HCT116 (cell line): ENCODE results near the gene PCDHA11. TPM values are rescaled to one million over a fixed set of nuclear protein-coding genes. Genes with fewer than 3 reads are reported as not detected.

ENCODE experiments used
- ATAC-seq: fragments of 200-7000 bp; cut with Tn5 transposase; 2 replicates; pipeline ENCODE4 v1.9.1; 2020; ENCODE audit warnings: mild to moderate bottlenecking, moderate library complexity
- BruUV-seq: library from RNA; stranded (reverse); fragments of 400-500 nt; replicated peaks from 2 replicates; lab custom pipeline; 2021; lab: Mats Ljungman, UMichigan
- CTCF ChIA-PET: fragments of 300-600 bp; sonication (Branson Sonifier 250); formaldehyde crosslinking; loops from one replicate; lab custom pipeline; 2021; ENCODE audit warnings: antibody characterized with exemption; lab: Charles Lee
- POLR2A ChIA-PET: fragments of 300-600, 350-600 bp; sonication (Branson Sonifier 250); formaldehyde crosslinking; loops from one replicate; lab custom pipeline; 2021; ENCODE audit warnings: antibody characterized with exemption; lab: Charles Lee
- RAD21 ChIA-PET, 2 experiments: fragments of 300-600 bp; sonication (Branson Sonifier 250); formaldehyde crosslinking; loops; one replicate each; lab custom pipeline; 2023; ENCODE audit warnings: low total read pairs in 2 of 2; ENCODE audit not compliant: uncharacterized antibody in 2 of 2, unreplicated experiment in 2 of 2, low non-redundant PET in 1 of 2; lab: Charles Lee
- DNase-seq: peaks from one replicate; pipeline ENCODE4 v3.0.0-alpha.2; 2010; ENCODE audit warnings: low read depth, low spot score
- H2AFZ ChIP-seq: fragments of 200-600 bp; shearing (Covaris generic), sonication (generic); 2 replicates; pipeline ENCODE4 v1.6.1; 2017; ENCODE audit warnings: low read depth, mixed run types, mixed read lengths, antibody characterized with exemption, low read length; ENCODE audit not compliant: poor library complexity, severe bottlenecking
- H3K27ac ChIP-seq: 2 replicates; pipeline ENCODE4 v1.5.1; 2012; ENCODE audit warnings: low read depth, low read length
- H3K27me3 ChIP-seq: fragments of 200-600 bp; sonication (generic); 2 replicates; pipeline ENCODE4 v1.6.1; 2016; ENCODE audit warnings: mixed run types, low read length, mixed read lengths; ENCODE audit not compliant: insufficient read depth
- H3K36me3 ChIP-seq, 2 experiments: fragments of 200-500 bp in 1 of 2; fragments of 200-600 bp in 1 of 2; sonication (Bioruptor generic) in 1 of 2; sonication (generic) in 1 of 2; 2 replicates each; pipeline versions ENCODE4 v1.5.1 to v1.6.1; 2014 to 2016; ENCODE audit warnings: low read length in 2 of 2, inconsistent platforms in 1 of 2, mixed read lengths in 1 of 2, mixed run types in 1 of 2; ENCODE audit not compliant: insufficient read depth in 2 of 2, control insufficient read depth in 1 of 2
- H3K4me1 ChIP-seq, 2 experiments: fragments of 200-600 bp in 1 of 2; sonication (generic) in 1 of 2; 2 replicates each; pipeline versions ENCODE4 v1.5.1 to v1.6.1; 2012 to 2017; ENCODE audit warnings: low read length in 2 of 2, inconsistent platforms in 1 of 2, mild to moderate bottlenecking in 1 of 2, mixed read lengths in 1 of 2, mixed run types in 1 of 2, moderate library complexity in 1 of 2; ENCODE audit not compliant: insufficient read depth in 2 of 2, control insufficient read depth in 1 of 2
- H3K4me2 ChIP-seq: fragments of 200-600 bp; sonication (generic); 2 replicates; pipeline ENCODE4 v1.6.1; 2017; ENCODE audit warnings: mixed run types, low read length, mixed read lengths
- H3K4me3 ChIP-seq, 2 experiments: fragments of 200-600 bp in 1 of 2; sonication (generic) in 1 of 2; replicated peaks in 1 of 2; 2 replicates each; pipeline ENCODE4 v1.5.1; 2011 to 2016; ENCODE audit warnings: low read length in 2 of 2, control low read depth in 1 of 2, low read depth in 1 of 2, mild to moderate bottlenecking in 1 of 2, mixed read lengths in 1 of 2, mixed run types in 1 of 2
- H3K79me2 ChIP-seq: fragments of 200-600 bp; sonication (generic); 2 replicates; pipeline ENCODE4 v1.6.1; 2017; ENCODE audit warnings: mild to moderate bottlenecking, mixed run types, low read length, moderate library complexity, mixed read lengths; ENCODE audit not compliant: insufficient read depth
- H3K9ac ChIP-seq: fragments of 200-600 bp; sonication (generic); 2 replicates; pipeline ENCODE4 v1.6.1; 2016; ENCODE audit warnings: low read length, mixed read lengths
- H3K9me2 ChIP-seq: fragments of 200-600 bp; sonication (generic), shearing (Covaris generic); 2 replicates; pipeline ENCODE4 v1.6.1; 2017; ENCODE audit warnings: mixed run types, mild to moderate bottlenecking, moderate library complexity; ENCODE audit not compliant: insufficient read depth
- H3K9me3 ChIP-seq, 2 experiments: fragments of 200-500 bp in 1 of 2; fragments of 200-600 bp in 1 of 2; sonication (Bioruptor generic) in 1 of 2; sonication (generic) in 1 of 2; 2 replicates each; pipeline ENCODE4 v1.6.1; 2014 to 2017; ENCODE audit warnings: low read length in 2 of 2, mixed read lengths in 2 of 2, inconsistent platforms in 1 of 2, low read depth in 1 of 2, mild to moderate bottlenecking in 1 of 2, mixed run types in 1 of 2, moderate library complexity in 1 of 2; ENCODE audit not compliant: control insufficient read depth in 1 of 2, insufficient read depth in 1 of 2
- H4K20me1 ChIP-seq: fragments of 200-600 bp; sonication (generic), shearing (Covaris generic); 2 replicates; pipeline ENCODE4 v1.6.1; 2017; ENCODE audit warnings: mixed run types, mild to moderate bottlenecking, moderate library complexity; ENCODE audit not compliant: insufficient read depth
- CEBPB ChIP-seq: IDR thresholded peaks from 2 replicates; pipeline ENCODE4 v1.6.1; 2012; ENCODE audit warnings: low read depth
- EZH2 ChIP-seq: fragments of 200-600 bp; sonication (generic); IDR thresholded peaks from 2 replicates; pipeline ENCODE4 v1.6.1; 2017; ENCODE audit warnings: antibody characterized with exemption, mixed run types
- EZH2phosphoT487 ChIP-seq: fragments of 200-600 bp; IDR thresholded peaks from 2 replicates; pipeline ENCODE4 v1.6.1; 2018; ENCODE audit warnings: antibody characterized with exemption, borderline replicate concordance
- FOSL1 ChIP-seq: IDR thresholded peaks from 2 replicates; pipeline ENCODE4 v1.6.1; 2012; ENCODE audit warnings: low read depth
- POLR2A ChIP-seq: IDR thresholded peaks from 2 replicates; pipeline ENCODE4 v1.7.0; 2011; ENCODE audit warnings: borderline replicate concordance; ENCODE audit not compliant: insufficient read depth, insufficient read length; ENCODE audit errors: extremely low read depth
- POLR2AphosphoS5 ChIP-seq: IDR thresholded peaks from 2 replicates; pipeline ENCODE4 v1.6.1; 2011; ENCODE audit warnings: mild to moderate bottlenecking, low read depth, low read length, moderate library complexity
- SRF ChIP-seq: IDR thresholded peaks from 2 replicates; pipeline ENCODE4 v1.6.1; 2012; ENCODE audit warnings: low read depth
- YY1 ChIP-seq: IDR thresholded peaks from 2 replicates; pipeline ENCODE4 v1.6.1; 2011; ENCODE audit warnings: low read length, low read depth, moderate library complexity, mild to moderate bottlenecking; ENCODE audit not compliant: insufficient replicate concordance; ENCODE audit errors: extremely low read depth
- ZFX ChIP-seq: fragments of 450-650 bp; IDR thresholded peaks from 2 replicates; pipeline ENCODE4 v1.6.1; 2017
- ZNF274 ChIP-seq: fragments of 200-500 bp; sonication (Bioruptor generic); IDR thresholded peaks from 2 replicates; pipeline ENCODE4 v1.6.1; 2014; ENCODE audit warnings: mild to moderate bottlenecking, low read depth, low read length, inconsistent platforms
- intact Hi-C: fragments of 100-400 bp; cut with micrococcal nuclease; formaldehyde crosslinking; loops from 2 replicates; pipeline ENCODE4 v1.10.0; 2022
- total RNA-seq: library from RNA; stranded (reverse); gene quantifications from one replicate; pipeline ENCODE4 v1.2.1, GENCODE V29; 2021; ENCODE audit not compliant: unreplicated experiment
- TF ChIP-seq, protein P1 (sequence below): IDR thresholded peaks from 2 replicates; pipeline ENCODE4 v1.6.1; 2012
- TF ChIP-seq, protein P2 (sequence below), 3 experiments: fragments of 200-600 bp in 1 of 3; sonication (generic) in 1 of 3; IDR thresholded peaks in 2 of 3; conservative IDR thresholded peaks in 1 of 3; 2 replicates each; pipeline ENCODE4 v1.5.1; 2012 to 2017; ENCODE audit warnings: low read depth in 2 of 3, low read length in 2 of 3, antibody characterized with exemption in 1 of 3, borderline replicate concordance in 1 of 3, control low read depth in 1 of 3, mild to moderate bottlenecking in 1 of 3, mixed read lengths in 1 of 3, mixed run types in 1 of 3, moderate library complexity in 1 of 3; ENCODE audit not compliant: insufficient read depth in 1 of 3
- TF ChIP-seq, protein P3 (sequence below): IDR thresholded peaks from 2 replicates; pipeline ENCODE4 v1.6.1; 2012; ENCODE audit warnings: low read depth
- TF ChIP-seq, protein P4 (sequence below): IDR thresholded peaks from 2 replicates; pipeline ENCODE4 v1.6.1; 2011; ENCODE audit warnings: mild to moderate bottlenecking, low read length, moderate library complexity; ENCODE audit not compliant: insufficient replicate concordance; ENCODE audit errors: extremely low read depth
- TF ChIP-seq, protein P5 (sequence below): IDR thresholded peaks from 2 replicates; pipeline ENCODE4 v1.6.1; 2012

The PCDHA11 gene
- total RNA-seq, 1 experiment from 2014 or later: 0.27 TPM

DNA sequence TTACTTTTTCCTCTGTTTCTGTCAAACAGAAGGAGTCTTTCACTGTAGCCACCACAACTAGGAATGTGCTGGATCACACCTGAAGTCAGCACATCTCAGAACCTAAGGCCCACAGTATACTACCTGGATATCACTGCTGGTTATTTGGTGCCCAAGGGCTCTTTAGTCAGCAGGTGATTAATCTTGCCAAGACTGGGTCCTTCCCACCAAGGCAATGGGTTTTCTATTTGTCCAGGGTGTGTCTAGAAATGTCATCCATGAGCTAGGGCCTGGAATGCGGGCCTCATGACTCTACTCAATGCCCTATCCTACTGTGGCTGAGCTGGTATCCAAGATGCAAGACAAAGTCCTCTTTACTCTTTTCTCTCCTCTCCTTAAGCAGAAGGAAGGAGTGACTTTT is 47.6 kb downstream of the PCDHA11 start:
- H3K4me1 ChIP-seq: no peaks in the 10 kb centered on the region
- no peak overlapping the region for H3K9ac ChIP-seq
- ChIA-PET POLR2A (no interaction called here), RAD21 (no interaction called here), CTCF (no interaction called here)
- H4K20me1 ChIP-seq: no peaks in the 10 kb centered on the region
- H3K4me3 ChIP-seq: no peak overlapping the region
- H3K27me3 ChIP-seq: no peaks in the 10 kb centered on the region
- H2AFZ ChIP-seq: no peak overlapping the region
- H3K79me2 ChIP-seq: no peaks in the 10 kb centered on the region
- DNase-seq (no peak), ATAC-seq (no peak)
- no peaks in the 10 kb centered on the region for H3K9me2 ChIP-seq
- no TSS peak for BruUV-seq
- no peak overlapping the region for H3K4me2 ChIP-seq
- no peak for TF ChIP-seq YY1
- TF ChIP-seq, protein P1, sequence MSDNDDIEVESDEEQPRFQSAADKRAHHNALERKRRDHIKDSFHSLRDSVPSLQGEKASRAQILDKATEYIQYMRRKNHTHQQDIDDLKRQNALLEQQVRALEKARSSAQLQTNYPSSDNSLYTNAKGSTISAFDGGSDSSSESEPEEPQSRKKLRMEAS: no peak
- TF ChIP-seq, protein P2, sequence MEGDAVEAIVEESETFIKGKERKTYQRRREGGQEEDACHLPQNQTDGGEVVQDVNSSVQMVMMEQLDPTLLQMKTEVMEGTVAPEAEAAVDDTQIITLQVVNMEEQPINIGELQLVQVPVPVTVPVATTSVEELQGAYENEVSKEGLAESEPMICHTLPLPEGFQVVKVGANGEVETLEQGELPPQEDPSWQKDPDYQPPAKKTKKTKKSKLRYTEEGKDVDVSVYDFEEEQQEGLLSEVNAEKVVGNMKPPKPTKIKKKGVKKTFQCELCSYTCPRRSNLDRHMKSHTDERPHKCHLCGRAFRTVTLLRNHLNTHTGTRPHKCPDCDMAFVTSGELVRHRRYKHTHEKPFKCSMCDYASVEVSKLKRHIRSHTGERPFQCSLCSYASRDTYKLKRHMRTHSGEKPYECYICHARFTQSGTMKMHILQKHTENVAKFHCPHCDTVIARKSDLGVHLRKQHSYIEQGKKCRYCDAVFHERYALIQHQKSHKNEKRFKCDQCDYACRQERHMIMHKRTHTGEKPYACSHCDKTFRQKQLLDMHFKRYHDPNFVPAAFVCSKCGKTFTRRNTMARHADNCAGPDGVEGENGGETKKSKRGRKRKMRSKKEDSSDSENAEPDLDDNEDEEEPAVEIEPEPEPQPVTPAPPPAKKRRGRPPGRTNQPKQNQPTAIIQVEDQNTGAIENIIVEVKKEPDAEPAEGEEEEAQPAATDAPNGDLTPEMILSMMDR (IDR thresholded peaks at IDR 0.05 in 2 of 3, conservative IDR thresholded peaks at IDR 0.05 in 1 of 3; ENCODE audit: borderline replicate concordance in 1 of 3, insufficient read depth in 1 of 3, low read depth in 2 of 3, low read length in 2 of 3): no peak
- no peak for TF ChIP-seq FOSL1
- TF ChIP-seq ZNF274: no peak
- no peak for TF ChIP-seq SRF
- TF ChIP-seq POLR2AphosphoS5: no peak
- no peak for TF ChIP-seq EZH2
- TF ChIP-seq EZH2phosphoT487: no peak
- TF ChIP-seq POLR2A: no peak
- TF ChIP-seq CEBPB: no peak
- no peak for TF ChIP-seq ZFX
- TF ChIP-seq, protein P3, sequence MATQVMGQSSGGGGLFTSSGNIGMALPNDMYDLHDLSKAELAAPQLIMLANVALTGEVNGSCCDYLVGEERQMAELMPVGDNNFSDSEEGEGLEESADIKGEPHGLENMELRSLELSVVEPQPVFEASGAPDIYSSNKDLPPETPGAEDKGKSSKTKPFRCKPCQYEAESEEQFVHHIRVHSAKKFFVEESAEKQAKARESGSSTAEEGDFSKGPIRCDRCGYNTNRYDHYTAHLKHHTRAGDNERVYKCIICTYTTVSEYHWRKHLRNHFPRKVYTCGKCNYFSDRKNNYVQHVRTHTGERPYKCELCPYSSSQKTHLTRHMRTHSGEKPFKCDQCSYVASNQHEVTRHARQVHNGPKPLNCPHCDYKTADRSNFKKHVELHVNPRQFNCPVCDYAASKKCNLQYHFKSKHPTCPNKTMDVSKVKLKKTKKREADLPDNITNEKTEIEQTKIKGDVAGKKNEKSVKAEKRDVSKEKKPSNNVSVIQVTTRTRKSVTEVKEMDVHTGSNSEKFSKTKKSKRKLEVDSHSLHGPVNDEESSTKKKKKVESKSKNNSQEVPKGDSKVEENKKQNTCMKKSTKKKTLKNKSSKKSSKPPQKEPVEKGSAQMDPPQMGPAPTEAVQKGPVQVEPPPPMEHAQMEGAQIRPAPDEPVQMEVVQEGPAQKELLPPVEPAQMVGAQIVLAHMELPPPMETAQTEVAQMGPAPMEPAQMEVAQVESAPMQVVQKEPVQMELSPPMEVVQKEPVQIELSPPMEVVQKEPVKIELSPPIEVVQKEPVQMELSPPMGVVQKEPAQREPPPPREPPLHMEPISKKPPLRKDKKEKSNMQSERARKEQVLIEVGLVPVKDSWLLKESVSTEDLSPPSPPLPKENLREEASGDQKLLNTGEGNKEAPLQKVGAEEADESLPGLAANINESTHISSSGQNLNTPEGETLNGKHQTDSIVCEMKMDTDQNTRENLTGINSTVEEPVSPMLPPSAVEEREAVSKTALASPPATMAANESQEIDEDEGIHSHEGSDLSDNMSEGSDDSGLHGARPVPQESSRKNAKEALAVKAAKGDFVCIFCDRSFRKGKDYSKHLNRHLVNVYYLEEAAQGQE: no peak
- TF ChIP-seq, protein P4, sequence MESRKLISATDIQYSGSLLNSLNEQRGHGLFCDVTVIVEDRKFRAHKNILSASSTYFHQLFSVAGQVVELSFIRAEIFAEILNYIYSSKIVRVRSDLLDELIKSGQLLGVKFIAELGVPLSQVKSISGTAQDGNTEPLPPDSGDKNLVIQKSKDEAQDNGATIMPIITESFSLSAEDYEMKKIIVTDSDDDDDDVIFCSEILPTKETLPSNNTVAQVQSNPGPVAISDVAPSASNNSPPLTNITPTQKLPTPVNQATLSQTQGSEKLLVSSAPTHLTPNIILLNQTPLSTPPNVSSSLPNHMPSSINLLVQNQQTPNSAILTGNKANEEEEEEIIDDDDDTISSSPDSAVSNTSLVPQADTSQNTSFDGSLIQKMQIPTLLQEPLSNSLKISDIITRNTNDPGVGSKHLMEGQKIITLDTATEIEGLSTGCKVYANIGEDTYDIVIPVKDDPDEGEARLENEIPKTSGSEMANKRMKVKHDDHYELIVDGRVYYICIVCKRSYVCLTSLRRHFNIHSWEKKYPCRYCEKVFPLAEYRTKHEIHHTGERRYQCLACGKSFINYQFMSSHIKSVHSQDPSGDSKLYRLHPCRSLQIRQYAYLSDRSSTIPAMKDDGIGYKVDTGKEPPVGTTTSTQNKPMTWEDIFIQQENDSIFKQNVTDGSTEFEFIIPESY: no peak
- TF ChIP-seq, protein P5, sequence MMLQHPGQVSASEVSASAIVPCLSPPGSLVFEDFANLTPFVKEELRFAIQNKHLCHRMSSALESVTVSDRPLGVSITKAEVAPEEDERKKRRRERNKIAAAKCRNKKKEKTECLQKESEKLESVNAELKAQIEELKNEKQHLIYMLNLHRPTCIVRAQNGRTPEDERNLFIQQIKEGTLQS: no peak
- H3K27ac ChIP-seq: no peak overlapping the region
- no peaks in the 10 kb centered on the region for H3K9me3 ChIP-seq
- intact Hi-C loops: no loop called here
- no peaks in the 10 kb centered on the region for H3K36me3 ChIP-seq
